GM23338 (cell line): ENCODE results near the gene TRNAU1AP. TPM values are rescaled to one million over a fixed set of nuclear protein-coding genes. Genes with fewer than 3 reads are reported as not detected.
A peak's percentile ranks its signal among the peaks of the same experiment; 100 is the strongest.
"Not testable (repeated sequence)": the region's sequence is repeated elsewhere in the genome, so short reads cannot be mapped to it uniquely, and the experiment has no call there.

ENCODE experiments used
- ATAC-seq: fragments of 200-7000 bp; cut with Tn5 transposase; 3 replicates; pipeline ENCODE4 v1.9.1; 2020
- DNase-seq: peaks from one replicate; pipeline ENCODE4 v3.0.0-alpha.2; 2015; ENCODE audit warnings: low spot score
- H2AFZ ChIP-seq: fragments of 200-600 bp; sonication (generic); 2 replicates; pipeline ENCODE4 v1.8.0; 2016; ENCODE audit warnings: antibody characterized with exemption, mild to moderate bottlenecking, moderate library complexity
- H3F3A ChIP-seq: fragments of 200-600 bp; sonication (generic); replicated peaks from 2 replicates; pipeline ENCODE4 v1.8.0; 2017; ENCODE audit warnings: antibody characterized with exemption, mixed run types, low read depth
- H3K27ac ChIP-seq: fragments of 200-600 bp; sonication (generic); 2 replicates; pipeline ENCODE4 v1.6.1; 2016; ENCODE audit warnings: low read depth
- H3K27me3 ChIP-seq: fragments of 200-600 bp; sonication (generic); 2 replicates; pipeline ENCODE4 v1.8.0; 2016; ENCODE audit warnings: mild to moderate bottlenecking, mixed run types, moderate library complexity; ENCODE audit not compliant: insufficient read depth
- H3K36me3 ChIP-seq: fragments of 200-600 bp; sonication (generic); 2 replicates; pipeline ENCODE4 v1.8.0; 2016; ENCODE audit warnings: mild to moderate bottlenecking; ENCODE audit not compliant: insufficient read depth
- H3K4me1 ChIP-seq: fragments of 200-600 bp; sonication (generic); 2 replicates; pipeline ENCODE4 v1.8.0; 2016; ENCODE audit warnings: mild to moderate bottlenecking, moderate library complexity; ENCODE audit not compliant: insufficient read depth
- H3K4me2 ChIP-seq: fragments of 200-600 bp; sonication (generic); 2 replicates; pipeline ENCODE4 v1.7.1; 2017; ENCODE audit warnings: mixed run types
- H3K4me3 ChIP-seq: fragments of 200-600 bp; sonication (generic); 2 replicates; pipeline ENCODE4 v1.6.1; 2016; ENCODE audit warnings: mixed run types
- H3K79me2 ChIP-seq: fragments of 200-600 bp; sonication (generic); replicated peaks from 2 replicates; pipeline ENCODE4 v1.8.0; 2017; ENCODE audit warnings: mild to moderate bottlenecking; ENCODE audit not compliant: insufficient read depth
- H3K9me2 ChIP-seq: fragments of 200-600 bp; sonication (generic); 2 replicates; pipeline ENCODE4 v1.8.0; 2017; ENCODE audit not compliant: insufficient read depth
- H4K20me1 ChIP-seq: fragments of 200-600 bp; sonication (generic); replicated peaks from 2 replicates; pipeline ENCODE4 v1.8.0; 2017; ENCODE audit warnings: mild to moderate bottlenecking; ENCODE audit not compliant: insufficient read depth
- H3K27ac Mint-ChIP-seq: 2 replicates; pipeline ENCODE4 v1.8.0; 2020; ENCODE audit warnings: inconsistent platforms, mild to moderate bottlenecking, moderate library complexity, mixed read lengths
- H3K27me3 Mint-ChIP-seq: 3 replicates; pipeline ENCODE4 v1.8.0; 2022; ENCODE audit warnings: low read depth, mild to moderate bottlenecking, moderate library complexity, mixed read lengths, inconsistent platforms; ENCODE audit not compliant: insufficient read depth, poor library complexity
- H3K36me3 Mint-ChIP-seq: 3 replicates; pipeline ENCODE4 v1.8.0; 2021; ENCODE audit warnings: low read depth, mild to moderate bottlenecking, inconsistent platforms, moderate library complexity, mixed read lengths
- H3K4me1 Mint-ChIP-seq: 3 replicates; pipeline ENCODE4 v1.8.0; 2020; ENCODE audit warnings: mild to moderate bottlenecking, inconsistent platforms, mixed read lengths
- H3K4me3 Mint-ChIP-seq: 3 replicates; pipeline ENCODE4 v1.8.0; 2021; ENCODE audit warnings: moderate library complexity, mild to moderate bottlenecking, inconsistent platforms, mixed read lengths
- H3K9me3 Mint-ChIP-seq: 3 replicates; pipeline ENCODE4 v1.8.0; 2020; ENCODE audit warnings: moderate library complexity, mild to moderate bottlenecking, inconsistent platforms, mixed read lengths
- CREB1 ChIP-seq: fragments of 250-450 bp; sonication (Bioruptor Pico); IDR thresholded peaks from 2 replicates; pipeline ENCODE4 v1.5.0; 2020; ENCODE audit warnings: low read depth, mild to moderate bottlenecking, moderate library complexity
- CTCF ChIP-seq, 2 experiments: fragments of 200-600 bp in 1 of 2; sonication (generic) in 1 of 2; conservative IDR thresholded peaks; 2 replicates each; pipeline versions ENCODE4 v1.5.1 to v1.6.1; 2016 to 2017; ENCODE audit warnings: antibody characterized with exemption in 2 of 2, low read depth in 2 of 2, mild to moderate bottlenecking in 2 of 2, moderate library complexity in 1 of 2
- ETS1 ChIP-seq: IDR thresholded peaks from 2 replicates; pipeline ENCODE4 v1.6.1; 2016; ENCODE audit warnings: antibody characterized with exemption
- EZH2 ChIP-seq: fragments of 200-600 bp; sonication (generic); IDR thresholded peaks from one replicate; pipeline ENCODE4 v1.8.0; 2017; ENCODE audit warnings: antibody characterized with exemption, mild to moderate bottlenecking, low read depth; ENCODE audit not compliant: unreplicated experiment
- EZH2phosphoT487 ChIP-seq: fragments of 200-600 bp; sonication (generic); IDR thresholded peaks from one replicate; pipeline ENCODE4 v1.8.1; 2018; ENCODE audit warnings: antibody characterized with exemption; ENCODE audit not compliant: unreplicated experiment
- JUNB ChIP-seq: IDR thresholded peaks from one replicate; pipeline ENCODE4 v1.6.1; 2016; ENCODE audit warnings: antibody characterized with exemption; ENCODE audit not compliant: unreplicated experiment
- NANOG ChIP-seq: IDR thresholded peaks from 2 replicates; pipeline ENCODE4 v1.6.1; 2016; ENCODE audit warnings: antibody characterized with exemption, borderline replicate concordance
- POLR2AphosphoS5 ChIP-seq: IDR thresholded peaks from 2 replicates; pipeline ENCODE4 v1.6.1; 2016; ENCODE audit warnings: antibody characterized with exemption, low read depth
- STAT1 ChIP-seq: IDR thresholded peaks from one replicate; pipeline ENCODE4 v1.6.1; 2016; ENCODE audit warnings: antibody characterized with exemption; ENCODE audit not compliant: unreplicated experiment
- ZNF114 ChIP-seq: fragments of 250-450 bp; sonication (Bioruptor Pico); IDR thresholded peaks from 2 replicates; pipeline ENCODE4 v1.5.0; 2020; ENCODE audit warnings: mild to moderate bottlenecking, moderate library complexity
- ZNF331 ChIP-seq: fragments of 250-450 bp; sonication (Bioruptor Pico); IDR thresholded peaks from 2 replicates; pipeline ENCODE4 v1.5.0; 2020; ENCODE audit warnings: low read depth, mild to moderate bottlenecking, moderate library complexity
- polyA plus RNA-seq: library from polyadenylated mRNA; unstranded; fragments of >200 nt; fragmentation: Nextera tagmentation; extraction: Ambion mirVana; gene quantifications from 2 replicates; pipeline ENCODE4 v1.2.1, GENCODE V29; 2016
- total RNA-seq: library from RNA; depleted of rRNA; stranded (reverse); fragments of >200 nt; shearing (Covaris generic); gene quantifications from 2 replicates; pipeline ENCODE4 v1.2.3, GENCODE V29; 2014
- TF ChIP-seq, protein P1 (sequence below): IDR thresholded peaks from one replicate; pipeline ENCODE4 v1.6.1; 2018; ENCODE audit warnings: antibody characterized with exemption; ENCODE audit not compliant: unreplicated experiment

The TRNAU1AP gene
- total and polyA plus RNA-seq, 2 experiments from 2014 or later, result 20.3 to 42.1 TPM

- TF ChIP-seq CTCF (conservative IDR thresholded peaks at IDR 0.05; ENCODE audit: low read depth in 2 of 2) (no peak), EZH2phosphoT487 (no peak), JUNB (no peak), STAT1 (no peak)
- TF ChIP-seq, protein P1, sequence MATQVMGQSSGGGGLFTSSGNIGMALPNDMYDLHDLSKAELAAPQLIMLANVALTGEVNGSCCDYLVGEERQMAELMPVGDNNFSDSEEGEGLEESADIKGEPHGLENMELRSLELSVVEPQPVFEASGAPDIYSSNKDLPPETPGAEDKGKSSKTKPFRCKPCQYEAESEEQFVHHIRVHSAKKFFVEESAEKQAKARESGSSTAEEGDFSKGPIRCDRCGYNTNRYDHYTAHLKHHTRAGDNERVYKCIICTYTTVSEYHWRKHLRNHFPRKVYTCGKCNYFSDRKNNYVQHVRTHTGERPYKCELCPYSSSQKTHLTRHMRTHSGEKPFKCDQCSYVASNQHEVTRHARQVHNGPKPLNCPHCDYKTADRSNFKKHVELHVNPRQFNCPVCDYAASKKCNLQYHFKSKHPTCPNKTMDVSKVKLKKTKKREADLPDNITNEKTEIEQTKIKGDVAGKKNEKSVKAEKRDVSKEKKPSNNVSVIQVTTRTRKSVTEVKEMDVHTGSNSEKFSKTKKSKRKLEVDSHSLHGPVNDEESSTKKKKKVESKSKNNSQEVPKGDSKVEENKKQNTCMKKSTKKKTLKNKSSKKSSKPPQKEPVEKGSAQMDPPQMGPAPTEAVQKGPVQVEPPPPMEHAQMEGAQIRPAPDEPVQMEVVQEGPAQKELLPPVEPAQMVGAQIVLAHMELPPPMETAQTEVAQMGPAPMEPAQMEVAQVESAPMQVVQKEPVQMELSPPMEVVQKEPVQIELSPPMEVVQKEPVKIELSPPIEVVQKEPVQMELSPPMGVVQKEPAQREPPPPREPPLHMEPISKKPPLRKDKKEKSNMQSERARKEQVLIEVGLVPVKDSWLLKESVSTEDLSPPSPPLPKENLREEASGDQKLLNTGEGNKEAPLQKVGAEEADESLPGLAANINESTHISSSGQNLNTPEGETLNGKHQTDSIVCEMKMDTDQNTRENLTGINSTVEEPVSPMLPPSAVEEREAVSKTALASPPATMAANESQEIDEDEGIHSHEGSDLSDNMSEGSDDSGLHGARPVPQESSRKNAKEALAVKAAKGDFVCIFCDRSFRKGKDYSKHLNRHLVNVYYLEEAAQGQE, result no peak
Measured at GRCh38 chr1:28571911-28572310, 19.0 kb downstream of the TRNAU1AP start (continued).

DNA sequence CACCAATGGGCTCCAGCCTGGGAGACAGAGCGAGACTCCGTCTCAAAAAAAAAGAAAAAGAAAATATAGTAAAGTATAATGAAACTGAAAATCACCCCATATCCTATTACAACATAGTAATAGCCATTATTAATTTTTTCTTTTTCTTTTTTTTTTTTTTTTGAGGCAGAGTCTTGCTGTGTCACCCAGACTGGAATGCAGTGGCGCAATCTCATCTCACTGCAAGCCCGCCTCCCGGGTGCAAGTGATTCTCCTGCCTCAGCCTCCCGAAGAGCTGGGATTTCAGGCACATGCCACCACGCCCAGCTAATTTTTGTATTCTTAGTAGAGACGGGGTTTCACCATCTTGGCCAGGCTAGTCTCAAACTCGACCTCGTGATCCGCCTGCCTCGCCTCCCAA lies 20.0 kb downstream of the TRNAU1AP start:
- Histone ChIP-seq H3F3A (peaks cover 30% of the 10 kb centered on the region), H3K27ac (0 out of 2 replicates have a peak overlapping the region, but pooled peaks have one; percentile 32), H3K36me3 (peaks cover 15% of the 10 kb centered on the region)
- H3K27me3 ChIP-seq, H3K4me1 Mint-ChIP-seq, H3K4me3 ChIP-seq, H3K4me3 Mint-ChIP-seq, H3K27me3 Mint-ChIP-seq, H2AFZ ChIP-seq, H3K9me2 ChIP-seq, DNase-seq, H3K9me3 Mint-ChIP-seq, H3K79me2 ChIP-seq, H3K4me2 ChIP-seq, H3K4me1 ChIP-seq, H4K20me1 ChIP-seq, ATAC-seq, H3K27ac Mint-ChIP-seq: not testable (repeated sequence)
- H3K36me3 Mint-ChIP-seq, result peaks cover 54% of the 10 kb centered on the region

- no peak overlapping the region for H3K4me2 ChIP-seq
- Mint-ChIP-seq H3K27me3 (peaks cover 2% of the 10 kb centered on the region), H3K4me1 (no peaks in the 10 kb centered on the region), H3K36me3 (peaks cover 54% of the 10 kb centered on the region), H3K27ac (no peak overlapping the region), H3K4me3 (no peak overlapping the region), H3K9me3 (no peaks in the 10 kb centered on the region)
- H3K9me2 ChIP-seq, result no peaks in the 10 kb centered on the region
- H3F3A ChIP-seq, result peaks cover 36% of the 10 kb centered on the region
- H2AFZ ChIP-seq, result no peak overlapping the region
- H3K27me3 ChIP-seq, result no peaks in the 10 kb centered on the region
- DNase-seq (no peak), ATAC-seq (no peak)
- no peaks in the 10 kb centered on the region for H3K4me1 ChIP-seq
- peaks cover 22% of the 10 kb centered on the region for H3K36me3 ChIP-seq
- no peak overlapping the region for H3K27ac ChIP-seq
- H3K4me3 ChIP-seq, result no peak overlapping the region
- H3K79me2 ChIP-seq, result no peaks in the 10 kb centered on the region
- peaks cover 9% of the 10 kb centered on the region; the same call in 1 of the 2 replicates for H4K20me1 ChIP-seq
- TF ChIP-seq CTCF (conservative IDR thresholded peaks at IDR 0.05; ENCODE audit: low read depth in 2 of 2) (no peak), ZNF114 (CRISPR knock-in tag) (no peak), EZH2 (no peak), CREB1 (CRISPR knock-in tag) (no peak), NANOG (no peak), ZNF331 (CRISPR knock-in tag) (no peak), EZH2phosphoT487 (no peak), POLR2AphosphoS5 (no peak), JUNB (no peak), ETS1 (no peak)
Measured at GRCh38 chr1:28573564-28573963, 20.7 kb downstream of the TRNAU1AP start.
